Subcutaneous abdominal adipose tissue (tissue), 5 donors: ENCODE data around the gene ROR1.

ENCODE experiments used
- H3K27ac ChIP-seq: one replicate; pipeline ENCODE4 v1.7.0; 2013; ENCODE audit warnings: low read depth, mild to moderate bottlenecking, inconsistent platforms, low read length, moderate library complexity
- H3K27me3 ChIP-seq, 5 donors: one replicate each; pipeline ENCODE4 v1.7.0; 2013; ENCODE audit warnings: low read length in 5 of 5, inconsistent platforms in 1 of 5; ENCODE audit not compliant: control insufficient read depth in 5 of 5, insufficient read depth in 4 of 5
- H3K36me3 ChIP-seq, 5 donors: one replicate each; pipeline ENCODE4 v1.7.0; 2013; ENCODE audit warnings: low read length in 5 of 5; ENCODE audit not compliant: control insufficient read depth in 5 of 5, insufficient read depth in 5 of 5
- H3K4me1 ChIP-seq, 5 donors: one replicate each; pipeline ENCODE4 v1.7.0; 2013; ENCODE audit warnings: low read length in 5 of 5, mild to moderate bottlenecking in 3 of 5, moderate library complexity in 1 of 5; ENCODE audit not compliant: control insufficient read depth in 5 of 5, insufficient read depth in 5 of 5
- H3K4me3 ChIP-seq, 5 donors: one replicate each; pipeline ENCODE4 v1.7.0; 2013; ENCODE audit warnings: low read length in 5 of 5, low read depth in 1 of 5
- H3K9ac ChIP-seq, 5 donors: one replicate each; pipeline ENCODE4 v1.7.0; 2013; ENCODE audit warnings: low read length in 5 of 5, mild to moderate bottlenecking in 4 of 5, moderate library complexity in 3 of 5
- H3K9me3 ChIP-seq, 5 donors: one replicate each; pipeline ENCODE4 v1.7.0; 2013; ENCODE audit warnings: low read length in 5 of 5; ENCODE audit not compliant: control insufficient read depth in 5 of 5
- donor health status: healthy.
- donor health status: healthy.
- donor health status: healthy.
- donor health status: healthy.
- donor health status: healthy.

The ROR1 gene

DNA sequence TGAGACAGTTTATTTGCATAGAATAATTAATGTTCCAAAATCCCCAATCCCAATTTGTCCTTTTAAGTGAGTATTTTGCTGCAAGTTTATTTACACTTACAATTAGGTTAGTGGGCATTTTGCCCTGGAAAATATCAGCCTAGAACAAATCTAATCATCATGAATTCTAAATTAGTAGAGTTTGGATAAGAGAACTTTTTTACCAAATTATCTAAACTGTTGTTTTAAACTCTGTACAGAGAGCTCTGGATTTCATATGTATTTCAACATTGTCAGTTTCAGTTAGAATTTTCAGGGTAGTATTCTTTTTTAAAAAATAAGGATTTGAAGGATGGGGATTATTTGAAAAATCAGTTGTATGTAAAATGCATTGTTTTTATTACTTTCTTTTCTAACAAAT, 401.8 kb downstream of the ROR1 start:
- peaks cover 0 to 13% (median 0%) of the 10 kb centered on the region in 5 donors for H3K4me1 ChIP-seq
- no peak overlapping the region for H3K9ac ChIP-seq
- no peaks in the 10 kb centered on the region for H3K27me3 ChIP-seq
- no peak overlapping the region for H3K27ac ChIP-seq
- no peaks in the 10 kb centered on the region for H3K9me3 ChIP-seq
- no peak overlapping the region for H3K4me3 ChIP-seq
- peaks cover 0 to 12% (median 10%) of the 10 kb centered on the region in 5 donors for H3K36me3 ChIP-seq

GRCh38 chr1:64176659-64177058, 402.8 kb downstream of the ROR1 start:
- Histone ChIP-seq H3K9me3 (no peaks in the 10 kb centered on the region), H3K4me3 (no peak overlapping the region), H3K27ac (no peak overlapping the region), H3K36me3 (peaks cover 0 to 12% (median 10%) of the 10 kb centered on the region in 5 donors), H3K9ac (no peak overlapping the region), H3K4me1 (peaks cover 0 to 13% (median 0%) of the 10 kb centered on the region in 5 donors), H3K27me3 (no peaks in the 10 kb centered on the region)

DNA sequence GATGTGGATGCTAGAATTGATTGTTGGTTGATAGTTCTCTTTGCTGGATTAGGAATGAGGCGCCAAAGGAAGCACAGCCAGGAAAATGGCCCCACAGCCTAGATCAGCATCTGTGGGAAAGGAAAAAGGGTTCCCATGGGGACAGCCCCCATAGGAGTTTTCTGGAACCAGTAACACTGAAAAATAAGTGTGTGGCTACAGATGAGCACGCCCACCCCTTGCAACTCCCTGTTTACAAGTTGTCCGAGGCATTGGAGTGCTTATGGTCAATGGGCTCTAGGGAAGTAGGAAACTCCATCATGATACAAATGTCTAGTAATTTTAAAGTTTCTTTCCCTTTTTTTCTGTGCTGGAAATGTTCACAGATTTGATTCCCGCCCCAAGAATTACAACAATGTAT, 405.8 kb downstream of the ROR1 start:
- Histone ChIP-seq H3K9me3 (no peaks in the 10 kb centered on the region), H3K4me3 (no peak overlapping the region)

DNA sequence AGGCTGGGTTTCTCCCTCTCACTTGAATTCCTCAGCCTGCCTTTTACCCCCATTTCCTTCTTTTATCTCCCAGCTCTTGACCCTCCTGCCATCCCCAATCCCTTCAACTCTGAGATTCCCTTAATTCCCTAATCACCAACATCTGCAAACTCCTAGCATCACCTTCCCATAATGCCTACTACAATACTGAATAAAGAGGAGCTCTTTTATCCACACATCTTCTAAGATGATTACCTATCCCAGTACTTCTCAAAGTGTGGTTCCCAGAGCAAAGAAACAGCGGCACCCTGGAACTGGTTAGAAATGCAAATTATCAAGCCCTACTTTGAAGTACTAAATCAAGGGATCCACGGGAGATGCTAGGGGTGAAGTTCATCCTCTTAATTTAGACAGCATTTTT, 408.4 kb downstream of the ROR1 start:
- no peaks in the 10 kb centered on the region for H3K9me3 ChIP-seq
- H3K27ac ChIP-seq = no peak overlapping the region
- H3K4me3 ChIP-seq = no peak overlapping the region
- no peak overlapping the region for H3K9ac ChIP-seq
- peaks cover 0 to 12% (median 10%) of the 10 kb centered on the region in 5 donors for H3K36me3 ChIP-seq
- H3K4me1 ChIP-seq = no peaks in the 10 kb centered on the region
- H3K27me3 ChIP-seq = no peaks in the 10 kb centered on the region

More for the DNA sequence above, 405.8 kb downstream of the ROR1 start:
- Histone ChIP-seq H3K27ac (no peak overlapping the region), H3K36me3 (peaks cover 0 to 12% (median 10%) of the 10 kb centered on the region in 5 donors), H3K4me1 (peaks cover 0 to 5% (median 0%) of the 10 kb centered on the region in 5 donors), H3K27me3 (no peaks in the 10 kb centered on the region), H3K9ac (no peak overlapping the region)

- H3K9me3 ChIP-seq = no peaks in the 10 kb centered on the region
- peaks cover 0 to under 1% (median under 1%) of the 10 kb centered on the region in 5 donors for H3K36me3 ChIP-seq
- H3K4me1 ChIP-seq = no peaks in the 10 kb centered on the region
- H3K27ac ChIP-seq = no peak overlapping the region
- H3K4me3 ChIP-seq = no peak overlapping the region
- H3K27me3 ChIP-seq = no peaks in the 10 kb centered on the region
- no peak overlapping the region for H3K9ac ChIP-seq
Measured at GRCh38 chr1:64183395-64184002, 409.7 kb downstream of the ROR1 start.

GRCh38 chr1:64184003-64184440, 410.2 kb downstream of the ROR1 start:
- Histone ChIP-seq H3K9ac (no peak overlapping the region), H3K9me3 (no peaks in the 10 kb centered on the region), H3K27ac (no peak overlapping the region), H3K36me3 (no peaks in the 10 kb centered on the region), H3K4me3 (no peak overlapping the region), H3K4me1 (no peaks in the 10 kb centered on the region), H3K27me3 (no peaks in the 10 kb centered on the region)

DNA sequence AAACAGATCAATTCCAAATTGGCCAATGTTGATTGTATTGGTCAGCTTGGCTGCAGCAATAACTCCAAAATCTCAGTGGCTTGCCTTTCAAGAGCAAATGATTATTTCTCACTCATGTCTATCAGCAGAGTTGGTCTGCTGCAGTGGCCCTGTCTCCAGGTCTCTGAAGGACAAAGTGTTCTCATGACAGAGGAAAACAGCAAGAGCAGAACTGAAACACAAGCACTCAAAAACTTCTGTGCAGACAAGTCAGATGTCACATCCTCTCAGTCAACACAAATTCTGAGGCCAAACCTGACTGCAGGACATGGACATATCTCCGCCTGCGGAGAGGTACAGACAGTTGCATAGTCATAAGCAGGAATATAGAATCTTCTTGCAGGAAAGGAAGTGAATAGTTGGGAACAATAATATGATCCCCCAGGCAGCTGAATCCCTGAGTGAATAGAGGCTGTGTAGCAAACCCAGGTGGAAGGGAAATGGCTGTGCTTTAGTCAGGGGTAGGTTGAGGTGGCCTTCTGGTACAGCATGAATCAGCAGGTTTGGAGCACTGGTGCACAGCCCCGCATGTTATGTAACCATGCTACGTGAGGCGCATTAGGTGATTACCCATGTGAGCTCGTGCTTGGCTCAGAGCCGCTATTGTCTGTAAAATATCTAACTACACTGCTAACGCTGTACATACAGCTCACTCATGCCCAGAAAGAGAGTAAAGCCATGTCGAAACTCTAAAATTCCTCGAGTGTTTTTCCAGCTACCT, 412.5 kb downstream of the ROR1 start:
- no peak overlapping the region for H3K27ac ChIP-seq
- no peak overlapping the region for H3K9ac ChIP-seq

GRCh38 chr1:64186898-64187280, 413.1 kb downstream of the ROR1 start:
- Histone ChIP-seq H3K9ac (no peak overlapping the region), H3K27me3 (no peaks in the 10 kb centered on the region)

More for the DNA sequence above, 412.5 kb downstream of the ROR1 start:
- no peaks in the 10 kb centered on the region for H3K4me1 ChIP-seq
- no peaks in the 10 kb centered on the region for H3K36me3 ChIP-seq
- no peaks in the 10 kb centered on the region for H3K27me3 ChIP-seq
- H3K9me3 ChIP-seq = no peaks in the 10 kb centered on the region
- H3K4me3 ChIP-seq = no peak overlapping the region

DNA sequence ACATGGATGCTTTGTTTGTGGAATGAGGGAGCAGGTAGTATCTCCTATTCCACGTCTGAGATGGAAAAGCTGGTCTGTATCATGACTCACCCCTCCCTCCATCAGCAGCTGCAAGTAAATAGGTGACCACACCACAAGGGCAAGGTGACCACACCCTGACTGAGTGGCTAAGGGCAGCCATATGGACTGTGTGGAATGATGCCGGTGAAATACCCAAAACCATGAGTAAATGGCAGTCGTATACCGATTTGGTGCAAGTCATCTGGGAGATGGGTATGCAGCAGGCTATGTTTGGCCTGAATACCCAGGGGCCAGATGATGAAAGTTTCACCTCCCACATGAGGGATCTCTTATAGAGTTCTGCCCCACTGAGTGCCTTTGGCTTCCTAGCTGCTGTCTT, 413.8 kb downstream of the ROR1 start:
- Histone ChIP-seq H3K36me3 (no peaks in the 10 kb centered on the region), H3K4me1 (no peaks in the 10 kb centered on the region), H3K27ac (no peak overlapping the region), H3K27me3 (no peaks in the 10 kb centered on the region), H3K9me3 (no peaks in the 10 kb centered on the region), H3K4me3 (no peak overlapping the region), H3K9ac (no peak overlapping the region)

More at GRCh38 chr1:64186898-64187280, 413.1 kb downstream of the ROR1 start:
- H3K4me1 ChIP-seq = no peaks in the 10 kb centered on the region
- H3K4me3 ChIP-seq = no peak overlapping the region
- H3K36me3 ChIP-seq = no peaks in the 10 kb centered on the region
- H3K9me3 ChIP-seq = no peaks in the 10 kb centered on the region
- no peak overlapping the region for H3K27ac ChIP-seq

DNA sequence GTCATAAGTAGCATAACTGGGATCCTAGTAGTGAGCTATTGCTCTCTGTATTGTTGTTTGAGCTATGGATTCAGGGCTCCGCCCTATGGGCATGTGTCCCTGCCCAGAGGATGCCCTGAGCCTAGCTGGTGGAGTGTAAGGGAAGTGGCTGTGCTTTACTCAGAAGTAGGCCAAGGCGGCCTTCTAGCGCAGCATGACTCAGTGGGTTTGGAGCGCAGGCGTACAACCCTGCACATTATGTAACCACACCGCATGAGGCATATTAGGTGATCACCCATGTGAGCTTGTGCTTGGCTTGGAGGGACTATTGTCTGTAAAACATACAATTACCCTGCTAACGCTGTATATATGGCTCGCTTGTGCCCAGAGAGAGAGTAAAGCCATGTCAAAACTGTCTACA, 418.5 kb downstream of the ROR1 start:
- Histone ChIP-seq H3K4me1 (no peaks in the 10 kb centered on the region), H3K36me3 (no peaks in the 10 kb centered on the region), H3K27ac (no peak overlapping the region), H3K9ac (no peak overlapping the region), H3K27me3 (no peaks in the 10 kb centered on the region), H3K4me3 (no peak overlapping the region), H3K9me3 (no peaks in the 10 kb centered on the region)
